K562 (cell line): ENCODE data around the gene TAAR9.

Experiments
- MCM2 ChIP-seq: fragments of 450-650 bp; IDR thresholded peaks from 2 replicates; pipeline ENCODE4 v1.6.1; 2017; ENCODE audit warnings: low read depth, mild to moderate bottlenecking
- RNF2 ChIP-seq: sonication (generic); IDR thresholded peaks from 2 replicates; pipeline ENCODE4 v1.6.1; 2016
- ZNF384 ChIP-seq: IDR thresholded peaks from 2 replicates; pipeline ENCODE4 v1.6.1; 2012; ENCODE audit warnings: low read depth, low read length, improper control_type of control experiment
- TF ChIP-seq, protein P1 (sequence below): fragments of 450-650 bp; conservative IDR thresholded peaks from 2 replicates; pipeline ENCODE4 v1.6.1; 2016; ENCODE audit warnings: missing genetic modification characterization, low read depth, mild to moderate bottlenecking, missing compliant biosample characterization, moderate library complexity
- TF ChIP-seq, protein P2 (sequence below), 3 experiments: IDR thresholded peaks in 2 of 3; conservative IDR thresholded peaks in 1 of 3; 2 replicates each; pipeline ENCODE4 v1.5.1; 2011 to 2012; ENCODE audit warnings: low read length in 3 of 3, mild to moderate bottlenecking in 3 of 3, control low read depth in 2 of 3, improper control_type of control experiment in 1 of 3, inconsistent platforms in 1 of 3, low read depth in 1 of 3, mixed read lengths in 1 of 3, moderate library complexity in 1 of 3; ENCODE audit not compliant: insufficient read depth in 2 of 3

DNA sequence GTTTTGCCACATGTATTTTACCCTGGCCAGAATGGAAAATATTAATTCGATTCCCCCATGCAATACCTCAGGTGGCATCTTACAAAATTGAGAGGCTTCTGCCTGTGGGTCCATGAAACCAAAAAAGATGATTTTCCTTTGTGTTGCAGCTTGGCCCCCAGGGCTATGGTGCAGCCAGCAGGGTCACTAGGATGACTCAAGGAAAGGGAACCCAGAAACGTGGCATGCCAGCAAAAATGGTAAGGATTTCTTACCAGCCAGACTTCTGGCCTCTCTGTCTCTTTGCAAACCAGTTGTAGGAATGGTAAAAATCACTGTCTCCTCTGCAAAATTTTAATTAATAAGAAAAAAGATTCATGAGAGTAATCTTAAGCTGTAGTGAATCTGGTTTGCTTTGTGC is 11.6 kb upstream of the TAAR9 start:
- no peak for TF ChIP-seq MCM2
- TF ChIP-seq, protein P1, sequence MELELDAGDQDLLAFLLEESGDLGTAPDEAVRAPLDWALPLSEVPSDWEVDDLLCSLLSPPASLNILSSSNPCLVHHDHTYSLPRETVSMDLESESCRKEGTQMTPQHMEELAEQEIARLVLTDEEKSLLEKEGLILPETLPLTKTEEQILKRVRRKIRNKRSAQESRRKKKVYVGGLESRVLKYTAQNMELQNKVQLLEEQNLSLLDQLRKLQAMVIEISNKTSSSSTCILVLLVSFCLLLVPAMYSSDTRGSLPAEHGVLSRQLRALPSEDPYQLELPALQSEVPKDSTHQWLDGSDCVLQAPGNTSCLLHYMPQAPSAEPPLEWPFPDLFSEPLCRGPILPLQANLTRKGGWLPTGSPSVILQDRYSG (tag): no peak
- TF ChIP-seq ZNF384: no peak
- TF ChIP-seq, protein P2, sequence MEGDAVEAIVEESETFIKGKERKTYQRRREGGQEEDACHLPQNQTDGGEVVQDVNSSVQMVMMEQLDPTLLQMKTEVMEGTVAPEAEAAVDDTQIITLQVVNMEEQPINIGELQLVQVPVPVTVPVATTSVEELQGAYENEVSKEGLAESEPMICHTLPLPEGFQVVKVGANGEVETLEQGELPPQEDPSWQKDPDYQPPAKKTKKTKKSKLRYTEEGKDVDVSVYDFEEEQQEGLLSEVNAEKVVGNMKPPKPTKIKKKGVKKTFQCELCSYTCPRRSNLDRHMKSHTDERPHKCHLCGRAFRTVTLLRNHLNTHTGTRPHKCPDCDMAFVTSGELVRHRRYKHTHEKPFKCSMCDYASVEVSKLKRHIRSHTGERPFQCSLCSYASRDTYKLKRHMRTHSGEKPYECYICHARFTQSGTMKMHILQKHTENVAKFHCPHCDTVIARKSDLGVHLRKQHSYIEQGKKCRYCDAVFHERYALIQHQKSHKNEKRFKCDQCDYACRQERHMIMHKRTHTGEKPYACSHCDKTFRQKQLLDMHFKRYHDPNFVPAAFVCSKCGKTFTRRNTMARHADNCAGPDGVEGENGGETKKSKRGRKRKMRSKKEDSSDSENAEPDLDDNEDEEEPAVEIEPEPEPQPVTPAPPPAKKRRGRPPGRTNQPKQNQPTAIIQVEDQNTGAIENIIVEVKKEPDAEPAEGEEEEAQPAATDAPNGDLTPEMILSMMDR (IDR thresholded peaks at IDR 0.05 in 2 of 3, conservative IDR thresholded peaks at IDR 0.05 in 1 of 3; ENCODE audit: insufficient read depth in 2 of 3, low read depth in 1 of 3, low read length in 3 of 3): no peak
- no peak for TF ChIP-seq RNF2
